GM21576 (cell line): ENCODE data around the gene AKAP9.
A peak's percentile ranks its signal among the peaks of the same experiment; 100 is the strongest.
"Not testable (repeated sequence)": the region's sequence is repeated elsewhere in the genome, so short reads cannot be mapped to it uniquely, and the experiment has no call there.

Source experiments
- ATAC-seq: cut with Tn5 transposase; IDR thresholded peaks from one replicate; pipeline ENCODE4 v1.9.1; 2021; ENCODE audit warnings: mild to moderate bottlenecking, moderate library complexity; ENCODE audit not compliant: unreplicated experiment

AKAP9 gene

GRCh38 chr7:92131764-92132330, 191.2 kb downstream of the AKAP9 start:
- no peak for ATAC-seq

- ATAC-seq = peak; percentile 16
These were observed 192.6 kb downstream of the AKAP9 start for GRCh38 chr7:92133133-92133736.

- peak; percentile 29 for ATAC-seq
These were observed 193.1 kb downstream of the AKAP9 start for GRCh38 chr7:92133737-92134270.

- ATAC-seq = peak; percentile 88
These were observed 193.8 kb downstream of the AKAP9 start, which contains the start of gene CYP51A1 for GRCh38 chr7:92134271-92135051. Gene CYP51A1 (minus strand): TSS chr7:92134477. CDS start chr7:92134364, 113 bp downstream.

GRCh38 chr7:92135052-92135889, 194.6 kb downstream of the AKAP9 start:
- ATAC-seq = no peak

GRCh38 chr7:92137557-92137956, 196.9 kb downstream of the AKAP9 start:
- ATAC-seq = no peak

GRCh38 chr7:92141161-92141560, 200.5 kb downstream of the AKAP9 start:
- ATAC-seq = no peak

GRCh38 chr7:92142791-92143190, 202.1 kb downstream of the AKAP9 start:
- not testable (repeated sequence) for ATAC-seq

- not testable (repeated sequence) for ATAC-seq
These were observed 202.7 kb downstream of the AKAP9 start for GRCh38 chr7:92143192-92143880.

GRCh38 chr7:92149736-92150239, 209.1 kb downstream of the AKAP9 start:
- no peak for ATAC-seq

GRCh38 chr7:92150450-92151017, 209.9 kb downstream of the AKAP9 start:
- ATAC-seq = no peak

- no peak for ATAC-seq
These were observed 214.6 kb downstream of the AKAP9 start for GRCh38 chr7:92155108-92155739.

GRCh38 chr7:92156990-92157389, 216.3 kb downstream of the AKAP9 start:
- ATAC-seq = no peak

- peak; percentile 62 for ATAC-seq
These were observed 218.3 kb downstream of the AKAP9 start for GRCh38 chr7:92158660-92159575.
